Measurements from ENCODE around the gene C1orf35. TPM values are rescaled to one million over a fixed set of nuclear protein-coding genes. Genes with fewer than 3 reads are reported as not detected.
A peak's percentile ranks its signal among the peaks of the same experiment; 100 is the strongest.

Gene C1orf35
- total RNA-seq, 1 experiment from 2014 or later: 63.3 TPM

- H3K27ac ChIP-seq (ENCODE audit: low read length): no peak overlapping the region
- peaks cover 57% of the 10 kb centered on the region for H4K20me1 ChIP-seq (ENCODE audit: low read length)
- CTCF ChIA-PET: interaction anchor here (1.3 kb wide), 1 partner anchor 143 kb away, joined by 8 read pairs; no protein-coding TSS in a partner anchor
- peaks cover 74% of the 10 kb centered on the region for H3K79me2 ChIP-seq (ENCODE audit: low read length)
- H3K4me1 ChIP-seq (ENCODE audit: insufficient read depth, low read length): peaks cover 23% of the 10 kb centered on the region
- no peaks in the 10 kb centered on the region for H3K27me3 ChIP-seq (ENCODE audit: low read length)
- no peaks in the 10 kb centered on the region for H3F3A ChIP-seq (ENCODE audit: low read length, unreplicated experiment)
- BruUV-seq (replicated peaks): no TSS peak
- no peaks in the 10 kb centered on the region for H3K9me3 ChIP-seq (ENCODE audit: low read length)
- H3K4me3 ChIP-seq (ENCODE audit: low read length): peak overlapping the region; percentile 84
- ATAC-seq (no peak), DNase-seq (no peak)
- peaks cover 6% of the 10 kb centered on the region; the same call in 1 of the 2 replicates for H3K36me3 ChIP-seq (ENCODE audit: low read depth, low read length)
- POLR2A ChIA-PET (ENCODE audit: unreplicated experiment): no interaction called here
- intact Hi-C loops (cut with micrococcal nuclease): loop anchor here (5.0 kb wide), 1 partner anchor 265 kb away; the partner anchor contains the start of gene TRIM11
- H3K9me2 ChIP-seq (replicated peaks; ENCODE audit: low read length): no peaks in the 10 kb centered on the region
- TF ChIP-seq EZH2 (IDR thresholded peaks at IDR 0.05; ENCODE audit: low read length, unreplicated experiment) (no peak), CTCF (conservative IDR thresholded peaks at IDR 0.05; ENCODE audit: low read depth, low read length) (no peak), EZH2phosphoT487 (IDR thresholded peaks at IDR 0.05; ENCODE audit: borderline replicate concordance, low read length) (no peak)
- no peak overlapping the region for H2AFZ ChIP-seq (ENCODE audit: low read length)
- peak overlapping the region; percentile 98 for H3K4me2 ChIP-seq (ENCODE audit: low read length)
- H3K9ac ChIP-seq (ENCODE audit: low read length): no peak overlapping the region
These were observed 39.6 kb upstream of the C1orf35 start for GRCh38 chr1:228142701-228143136.

GRCh38 chr1:228142155-228142691, 39.1 kb upstream of the C1orf35 start:
- POLR2A ChIA-PET (ENCODE audit: unreplicated experiment): interaction anchor here (0.6 kb wide), 1 partner anchor 19 kb away, joined by 3 read pairs; no protein-coding TSS in a partner anchor
- TF ChIP-seq CTCF (conservative IDR thresholded peaks at IDR 0.05; ENCODE audit: low read depth, low read length) (no peak), EZH2phosphoT487 (IDR thresholded peaks at IDR 0.05; ENCODE audit: borderline replicate concordance, low read length) (no peak), EZH2 (IDR thresholded peaks at IDR 0.05; ENCODE audit: low read length, unreplicated experiment) (no peak)
- H4K20me1 ChIP-seq (ENCODE audit: low read length): peaks cover 57% of the 10 kb centered on the region
- peak overlapping the region; percentile 84 for H3K4me3 ChIP-seq (ENCODE audit: low read length)
- no peaks in the 10 kb centered on the region for H3K9me2 ChIP-seq (replicated peaks; ENCODE audit: low read length)
- no TSS peak for BruUV-seq (replicated peaks)
- DNase-seq (no peak), ATAC-seq (no peak)
- CTCF ChIA-PET: interaction anchor here (1.3 kb wide), 1 partner anchor 143 kb away, joined by 8 read pairs; no protein-coding TSS in a partner anchor
- peaks cover 71% of the 10 kb centered on the region for H3K79me2 ChIP-seq (ENCODE audit: low read length)
- H3K9me3 ChIP-seq (ENCODE audit: low read length): no peaks in the 10 kb centered on the region
- H2AFZ ChIP-seq (ENCODE audit: low read length): no peak overlapping the region
- no peaks in the 10 kb centered on the region for H3F3A ChIP-seq (ENCODE audit: low read length, unreplicated experiment)
- intact Hi-C loops (cut with micrococcal nuclease): loop anchor here (5.0 kb wide), 1 partner anchor 265 kb away; the partner anchor contains the start of gene TRIM11
- peak overlapping the region; percentile 98 for H3K4me2 ChIP-seq (ENCODE audit: low read length)
- peaks cover 23% of the 10 kb centered on the region for H3K4me1 ChIP-seq (ENCODE audit: insufficient read depth, low read length)
- H3K9ac ChIP-seq (ENCODE audit: low read length): peak overlapping the region; percentile 89
- peak overlapping the region; percentile 44; the same call in 1 of the 2 replicates for H3K27ac ChIP-seq (ENCODE audit: low read length)
- no peaks in the 10 kb centered on the region for H3K27me3 ChIP-seq (ENCODE audit: low read length)
- peaks cover 6% of the 10 kb centered on the region; the same call in 1 of the 2 replicates for H3K36me3 ChIP-seq (ENCODE audit: low read depth, low read length)

Data from PC-3 (cell line).